HepG2 (cell line): ENCODE data around the gene CSN2. TPM values are rescaled to one million over a fixed set of nuclear protein-coding genes. Genes with fewer than 3 reads are reported as not detected.

Experiments used
- ATAC-seq: fragments of 200-7000 bp; cut with Tn5 transposase; 3 replicates; pipeline ENCODE4 v1.9.1; 2020; ENCODE audit warnings: mild to moderate bottlenecking, moderate library complexity
- BruUV-seq: library from RNA; stranded (reverse); fragments of 400-500 nt; replicated peaks from 2 replicates; lab custom pipeline; 2021; lab: Mats Ljungman, UMichigan
- CTCF ChIA-PET: fragments of 300-600 bp; formaldehyde crosslinking; extraction: SDS; loops from one replicate; lab custom pipeline; 2021; ENCODE audit warnings: low total read pairs, inconsistent platforms, low intra/inter-chr PET ratio; lab: Yijun Ruan, JAX
- POLR2A ChIA-PET: fragments of 350-600 bp; sonication (Branson Sonifier 250); formaldehyde crosslinking; loops from one replicate; lab custom pipeline; 2020; ENCODE audit warnings: antibody characterized with exemption, inconsistent platforms; lab: Yijun Ruan, JAX
- DNase-seq: peaks from one replicate; pipeline ENCODE4 v3.0.0-alpha.2; 2015; ENCODE audit warnings: low spot score
- FAIRE-seq: peaks from 3 replicates; lab custom pipeline; 2011; peaks lifted over from hg19 to GRCh38; lab: Jason Lieb, UNC
- H2AFZ ChIP-seq: one replicate; pipeline ENCODE4 v1.6.1; 2011; ENCODE audit warnings: low read length, inconsistent platforms
- H3K27ac ChIP-seq: fragments of 300-600 bp; 3 replicates; pipeline ENCODE4 v1.8.0; 2011; ENCODE audit warnings: mixed run types, mild to moderate bottlenecking, mixed read lengths, low read length, inconsistent platforms; ENCODE audit not compliant: insufficient read depth; ENCODE audit errors: extremely low read length
- H3K27me3 ChIP-seq, 2 experiments: fragments of 200-600 bp in 1 of 2; 2 replicates in 1 of 2; 3 replicates in 1 of 2; pipeline versions ENCODE4 v1.6.0 to v1.8.0; 2011; ENCODE audit warnings: low read length in 2 of 2, mild to moderate bottlenecking in 2 of 2, moderate library complexity in 2 of 2, inconsistent platforms in 1 of 2; ENCODE audit not compliant: insufficient read depth in 2 of 2, control insufficient read depth in 1 of 2
- H3K36me3 ChIP-seq, 2 experiments: fragments of 200-600 bp in 1 of 2; replicated peaks in 1 of 2; 2 replicates in 1 of 2; 3 replicates in 1 of 2; pipeline versions ENCODE4 v1.5.1 to v1.8.0; 2011; ENCODE audit warnings: low read length in 2 of 2, inconsistent platforms in 1 of 2; ENCODE audit not compliant: insufficient read depth in 2 of 2, control insufficient read depth in 1 of 2
- H3K4me1 ChIP-seq: 2 replicates; pipeline ENCODE4 v1.5.1; 2012; ENCODE audit warnings: low read length, inconsistent platforms; ENCODE audit not compliant: insufficient read depth
- H3K4me2 ChIP-seq: 2 replicates; pipeline ENCODE4 v1.6.0; 2011; ENCODE audit warnings: low read depth, low read length, inconsistent platforms
- H3K4me3 ChIP-seq, 3 experiments: fragments of 200-600 bp in 1 of 3; sonication (generic), shearing (Covaris generic) in 1 of 3; replicated peaks in 1 of 3; 2 replicates each; pipeline ENCODE4 v1.5.1; 2011 to 2016; ENCODE audit warnings: low read length in 3 of 3, inconsistent platforms in 2 of 3, low read depth in 2 of 3, mild to moderate bottlenecking in 2 of 3, control low read depth in 1 of 3, mixed read lengths in 1 of 3; ENCODE audit not compliant: insufficient read depth in 1 of 3
- H3K79me2 ChIP-seq: one replicate; pipeline ENCODE4 v1.6.1; 2011; ENCODE audit warnings: low read length, inconsistent platforms; ENCODE audit not compliant: insufficient read depth
- H3K9ac ChIP-seq: 2 replicates; pipeline ENCODE4 v1.6.0; 2011; ENCODE audit warnings: mild to moderate bottlenecking, low read depth, low read length, inconsistent platforms; ENCODE audit not compliant: insufficient read depth
- H3K9me3 ChIP-seq: 2 replicates; pipeline ENCODE4 v1.5.1; 2012; ENCODE audit warnings: mild to moderate bottlenecking, low read length
- H4K20me1 ChIP-seq: 2 replicates; pipeline ENCODE4 v1.6.0; 2011; ENCODE audit warnings: inconsistent platforms, mild to moderate bottlenecking, low read length, moderate library complexity; ENCODE audit not compliant: insufficient read depth
- AGO2 ChIP-seq: fragments of 200-400 bp; formaldehyde crosslinking; optimal IDR thresholded peaks from 2 replicates; pipeline ENCODE3; 2017; ENCODE audit warnings: mild to moderate bottlenecking, low read depth, low read length, moderate library complexity
- EED ChIP-seq: sonication (generic); formaldehyde crosslinking; IDR thresholded peaks from 2 replicates; pipeline ENCODE4 v1.5.0; 2020; ENCODE audit warnings: mild to moderate bottlenecking, missing genetic modification reagents
- HCFC1 ChIP-seq: fragments of 150-350 bp; IDR thresholded peaks from 2 replicates; pipeline ENCODE4 v1.6.1; 2014; ENCODE audit warnings: low read depth, low read length
- KAT7 ChIP-seq: IDR thresholded peaks from 2 replicates; pipeline ENCODE4 v1.6.1; 2018; ENCODE audit warnings: borderline replicate concordance, missing compliant biosample characterization
- KLF15 ChIP-seq: sonication (generic); formaldehyde crosslinking; IDR thresholded peaks from 2 replicates; pipeline ENCODE4 v1.8.1; 2023; ENCODE audit warnings: borderline replicate concordance, mild to moderate bottlenecking, inconsistent platforms, missing genetic modification reagents, mixed read lengths
- MZF1 ChIP-seq: sonication (generic); formaldehyde crosslinking; IDR thresholded peaks from 2 replicates; pipeline ENCODE4 v1.8.1; 2023; ENCODE audit warnings: mild to moderate bottlenecking, missing genetic modification reagents, borderline replicate concordance
- NFE2L2 ChIP-seq: fragments of 150-350 bp; IDR thresholded peaks from 2 replicates; pipeline ENCODE4 v1.6.1; 2014; ENCODE audit warnings: low read length
- NR2F6 ChIP-seq, 2 experiments: IDR thresholded peaks; 2 replicates each; pipeline ENCODE4 v1.6.1; 2016; ENCODE audit warnings: antibody characterized with exemption in 1 of 2, mild to moderate bottlenecking in 1 of 2
- SETDB1 ChIP-seq: sonication (generic); formaldehyde crosslinking; IDR thresholded peaks from 2 replicates; pipeline ENCODE4 v1.5.1; 2020; ENCODE audit warnings: missing genetic modification reagents, mild to moderate bottlenecking, borderline replicate concordance
- SIX1 ChIP-seq: sonication (generic); formaldehyde crosslinking; IDR thresholded peaks from 2 replicates; pipeline ENCODE4 v1.4.0; 2020; ENCODE audit warnings: missing genetic modification reagents, borderline replicate concordance
- SNRNP70 ChIP-seq: fragments of 200-400 bp; formaldehyde crosslinking; IDR thresholded peaks from 2 replicates; pipeline ENCODE4 v1.6.1; 2017; ENCODE audit warnings: mild to moderate bottlenecking, low read depth, low read length, moderate library complexity
- ZFX ChIP-seq: sonication (generic); formaldehyde crosslinking; IDR thresholded peaks from 2 replicates; pipeline ENCODE4 v1.4.0; 2020; ENCODE audit warnings: mild to moderate bottlenecking, low read depth, missing genetic modification reagents, moderate library complexity
- ZNF674 ChIP-seq: sonication (generic); formaldehyde crosslinking; IDR thresholded peaks from 2 replicates; pipeline ENCODE4 v1.5.0; 2020; ENCODE audit warnings: low read depth, mild to moderate bottlenecking, missing genetic modification reagents
- ZNF775 ChIP-seq: sonication (generic); formaldehyde crosslinking; IDR thresholded peaks from 2 replicates; pipeline ENCODE4 v1.4.0; 2020; ENCODE audit warnings: missing genetic modification reagents, mild to moderate bottlenecking, moderate library complexity, borderline replicate concordance
- in situ Hi-C: cut with HindIII; loops from 2 replicates; pipeline ENCODE4 v1.10.0; 2017; ENCODE audit warnings: low pct_unique_long_range_greater_than_20kb; ENCODE audit not compliant: extremely low pct_ligation_motif_present
- intact Hi-C: fragments of 100-400 bp; cut with micrococcal nuclease; formaldehyde crosslinking; loops from one replicate; pipeline ENCODE4 v1.10.0; 2022; ENCODE audit not compliant: unreplicated experiment
- polyA plus RNA-seq, 8 experiments: library from polyadenylated mRNA; depleted of rRNA in 3 of 8; stranded (reverse) in 7 of 8; unstranded in 1 of 8; fragments of >200 nt; fragmentation: Illumina TruSeq in 4 of 8; extraction: Trizol in 4 of 8; gene quantifications; 2 replicates each; pipeline versions ENCODE4 v1.2.1 to v1.2.3, GENCODE V29; 2011 to 2016; ENCODE audit warnings: low read depth in 4 of 8, missing spikeins in 1 of 8, mixed read lengths in 1 of 8; ENCODE audit not compliant: insufficient read depth in 1 of 8
- total RNA-seq, 5 experiments: library from RNA; depleted of rRNA; stranded (reverse); fragments of >200 nt; fragmentation: Illumina TruSeq; extraction: Trizol; gene quantifications; 2 replicates each; pipeline ENCODE4 v1.2.3, GENCODE V29; 2016; ENCODE audit warnings: low read depth in 1 of 5
- TF ChIP-seq, protein P1 (sequence below): sonication (generic); formaldehyde crosslinking; IDR thresholded peaks from 2 replicates; pipeline ENCODE4 v1.4.0; 2020; ENCODE audit warnings: mild to moderate bottlenecking, missing genetic modification reagents
- TF ChIP-seq, protein P2 (sequence below): IDR thresholded peaks from 2 replicates; pipeline ENCODE4 v1.6.1; 2016; ENCODE audit warnings: low read depth, borderline replicate concordance
- TF ChIP-seq, protein P3 (sequence below): sonication (generic); formaldehyde crosslinking; IDR thresholded peaks from 2 replicates; pipeline ENCODE4 v1.8.1; 2023; ENCODE audit warnings: mild to moderate bottlenecking, missing genetic modification reagents

The CSN2 gene
- total and polyA plus RNA-seq, 2 of the 13 experiments (the other 11 are each of a cell fraction or from before 2014, with no cell fraction given) = 0.15 TPM; not detected in 1

DNA sequence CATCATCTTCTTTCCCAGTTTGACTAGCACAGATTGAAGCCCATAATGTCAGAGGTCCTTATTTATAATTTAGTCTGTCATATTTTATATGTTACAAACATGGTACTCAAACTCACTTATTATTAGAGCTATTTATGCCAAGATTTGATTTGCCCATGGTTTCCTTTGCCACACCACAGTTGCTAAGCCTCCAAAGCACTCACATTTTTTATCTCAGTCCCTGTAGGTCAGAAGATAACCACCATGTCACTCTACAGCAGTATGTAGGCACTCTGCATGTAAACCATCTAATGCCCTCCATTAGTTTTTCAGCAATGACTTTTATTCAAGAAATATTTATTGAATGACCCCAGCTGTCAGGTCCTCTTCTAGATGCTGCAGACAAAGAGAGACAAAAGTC is 37.0 kb upstream of the CSN2 start:
- in situ Hi-C loops = no loop called here
- no peak for FAIRE-seq
- TF ChIP-seq SETDB1 (no peak), NR2F6 (IDR thresholded peaks at IDR 0.05) (no peak), NR2F6 (CRISPR knock-in tag; IDR thresholded peaks at IDR 0.05) (no peak), KAT7 (CRISPR knock-in tag) (no peak), MZF1 (CRISPR knock-in tag) (no peak), ZNF775 (CRISPR knock-in tag) (no peak), SNRNP70 (no peak), AGO2 (no peak), SIX1 (CRISPR knock-in tag) (no peak), HCFC1 (no peak), NFE2L2 (no peak), EED (CRISPR knock-in tag) (no peak), KLF15 (CRISPR knock-in tag) (no peak), ZFX (CRISPR knock-in tag) (no peak), ZNF674 (CRISPR knock-in tag) (no peak)
- TF ChIP-seq, protein P1, sequence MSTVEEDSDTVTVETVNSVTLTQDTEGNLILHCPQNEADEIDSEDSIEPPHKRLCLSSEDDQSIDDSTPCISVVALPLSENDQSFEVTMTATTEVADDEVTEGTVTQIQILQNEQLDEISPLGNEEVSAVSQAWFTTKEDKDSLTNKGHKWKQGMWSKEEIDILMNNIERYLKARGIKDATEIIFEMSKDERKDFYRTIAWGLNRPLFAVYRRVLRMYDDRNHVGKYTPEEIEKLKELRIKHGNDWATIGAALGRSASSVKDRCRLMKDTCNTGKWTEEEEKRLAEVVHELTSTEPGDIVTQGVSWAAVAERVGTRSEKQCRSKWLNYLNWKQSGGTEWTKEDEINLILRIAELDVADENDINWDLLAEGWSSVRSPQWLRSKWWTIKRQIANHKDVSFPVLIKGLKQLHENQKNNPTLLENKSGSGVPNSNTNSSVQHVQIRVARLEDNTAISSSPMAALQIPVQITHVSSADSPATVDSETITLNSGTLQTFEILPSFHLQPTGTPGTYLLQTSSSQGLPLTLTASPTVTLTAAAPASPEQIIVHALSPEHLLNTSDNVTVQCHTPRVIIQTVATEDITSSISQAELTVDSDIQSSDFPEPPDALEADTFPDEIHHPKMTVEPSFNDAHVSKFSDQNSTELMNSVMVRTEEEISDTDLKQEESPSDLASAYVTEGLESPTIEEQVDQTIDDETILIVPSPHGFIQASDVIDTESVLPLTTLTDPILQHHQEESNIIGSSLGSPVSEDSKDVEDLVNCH (CRISPR knock-in tag) = no peak
- TF ChIP-seq, protein P2, sequence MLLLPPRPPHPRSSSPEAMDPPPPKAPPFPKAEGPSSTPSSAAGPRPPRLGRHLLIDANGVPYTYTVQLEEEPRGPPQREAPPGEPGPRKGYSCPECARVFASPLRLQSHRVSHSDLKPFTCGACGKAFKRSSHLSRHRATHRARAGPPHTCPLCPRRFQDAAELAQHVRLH (CRISPR knock-in tag) = no peak
- TF ChIP-seq, protein P3, sequence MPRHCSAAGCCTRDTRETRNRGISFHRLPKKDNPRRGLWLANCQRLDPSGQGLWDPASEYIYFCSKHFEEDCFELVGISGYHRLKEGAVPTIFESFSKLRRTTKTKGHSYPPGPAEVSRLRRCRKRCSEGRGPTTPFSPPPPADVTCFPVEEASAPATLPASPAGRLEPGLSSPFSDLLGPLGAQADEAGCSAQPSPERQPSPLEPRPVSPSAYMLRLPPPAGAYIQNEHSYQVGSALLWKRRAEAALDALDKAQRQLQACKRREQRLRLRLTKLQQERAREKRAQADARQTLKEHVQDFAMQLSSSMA (CRISPR knock-in tag) = no peak

More for the DNA sequence above, 37.0 kb upstream of the CSN2 start:
- H3K36me3 ChIP-seq = no peaks in the 10 kb centered on the region
- H3K4me1 ChIP-seq = peaks cover 9% of the 10 kb centered on the region; the same call in 1 of the 2 replicates
- H4K20me1 ChIP-seq = no peaks in the 10 kb centered on the region
- no peaks in the 10 kb centered on the region for H3K27me3 ChIP-seq
- H3K9ac ChIP-seq = no peak overlapping the region
- ATAC-seq (no peak), DNase-seq (no peak)
- intact Hi-C loops = no loop called here
- ChIA-PET CTCF (no interaction called here), POLR2A (no interaction called here)
- no peak overlapping the region for H2AFZ ChIP-seq
- no peak overlapping the region for H3K27ac ChIP-seq
- no peak overlapping the region for H3K4me2 ChIP-seq
- no peak overlapping the region for H3K4me3 ChIP-seq
- no peaks in the 10 kb centered on the region for H3K79me2 ChIP-seq
- no TSS peak for BruUV-seq
- no peaks in the 10 kb centered on the region for H3K9me3 ChIP-seq
